Measurements from ENCODE around the gene DHDH.
"Not testable (repeated sequence)": the region's sequence is repeated elsewhere in the genome, so short reads cannot be mapped to it uniquely, and the experiment has no call there.

DNA sequence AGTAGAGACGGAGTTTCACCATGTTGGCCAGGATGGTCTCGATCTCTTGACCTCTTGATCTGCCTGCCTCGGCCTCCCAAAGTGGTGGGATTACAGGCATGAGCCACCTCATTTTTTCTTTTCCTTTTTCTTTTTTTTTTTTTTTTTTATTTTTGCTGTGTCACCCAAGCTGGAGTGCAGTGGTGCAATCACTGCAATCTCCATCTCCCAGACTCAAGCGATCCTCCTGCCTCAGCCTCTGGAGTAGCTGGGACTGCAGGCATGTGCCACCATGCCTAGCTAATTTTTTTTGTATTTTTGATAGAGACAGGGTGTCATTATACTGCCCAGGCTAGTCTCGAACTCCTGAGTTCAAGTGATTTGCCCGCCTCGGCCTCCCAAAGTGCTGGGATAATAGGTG is 31.2 kb upstream of the DHDH start:
- not testable (repeated sequence) for TF ChIP-seq EZH2 (IDR thresholded peaks at IDR 0.05; ENCODE audit: low read depth)
- TF ChIP-seq, protein P1, sequence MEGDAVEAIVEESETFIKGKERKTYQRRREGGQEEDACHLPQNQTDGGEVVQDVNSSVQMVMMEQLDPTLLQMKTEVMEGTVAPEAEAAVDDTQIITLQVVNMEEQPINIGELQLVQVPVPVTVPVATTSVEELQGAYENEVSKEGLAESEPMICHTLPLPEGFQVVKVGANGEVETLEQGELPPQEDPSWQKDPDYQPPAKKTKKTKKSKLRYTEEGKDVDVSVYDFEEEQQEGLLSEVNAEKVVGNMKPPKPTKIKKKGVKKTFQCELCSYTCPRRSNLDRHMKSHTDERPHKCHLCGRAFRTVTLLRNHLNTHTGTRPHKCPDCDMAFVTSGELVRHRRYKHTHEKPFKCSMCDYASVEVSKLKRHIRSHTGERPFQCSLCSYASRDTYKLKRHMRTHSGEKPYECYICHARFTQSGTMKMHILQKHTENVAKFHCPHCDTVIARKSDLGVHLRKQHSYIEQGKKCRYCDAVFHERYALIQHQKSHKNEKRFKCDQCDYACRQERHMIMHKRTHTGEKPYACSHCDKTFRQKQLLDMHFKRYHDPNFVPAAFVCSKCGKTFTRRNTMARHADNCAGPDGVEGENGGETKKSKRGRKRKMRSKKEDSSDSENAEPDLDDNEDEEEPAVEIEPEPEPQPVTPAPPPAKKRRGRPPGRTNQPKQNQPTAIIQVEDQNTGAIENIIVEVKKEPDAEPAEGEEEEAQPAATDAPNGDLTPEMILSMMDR (conservative IDR thresholded peaks at IDR 0.05) = not testable (repeated sequence)
